GM19043 (cell line): ENCODE data around the gene SLC26A1.

Experiments used
- ATAC-seq: cut with Tn5 transposase; IDR thresholded peaks from one replicate; pipeline ENCODE4 v1.9.1; 2021; ENCODE audit warnings: low read depth; ENCODE audit not compliant: unreplicated experiment

Gene SLC26A1

DNA sequence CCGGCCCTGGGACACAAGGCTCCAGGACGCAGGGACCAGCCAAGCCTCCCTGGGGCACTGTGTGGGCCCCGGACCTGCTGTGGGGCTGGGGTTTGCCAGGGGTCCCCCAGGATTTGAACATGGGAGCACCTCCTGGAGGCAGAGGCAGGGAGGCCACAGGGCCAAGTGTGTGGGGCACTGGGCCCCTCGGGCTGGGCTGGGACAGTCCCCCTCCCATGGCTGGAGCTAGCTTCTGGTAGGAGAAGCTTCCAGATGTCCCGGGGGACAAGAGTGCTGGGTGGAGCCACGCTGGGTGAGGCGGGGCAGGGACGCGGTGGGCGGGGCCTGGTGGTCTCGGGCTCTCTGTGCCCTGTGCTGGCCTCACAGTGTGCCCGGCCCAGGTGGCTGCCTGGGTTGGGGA lies 36.8 kb upstream of the SLC26A1 start:
- no peak for ATAC-seq

DNA sequence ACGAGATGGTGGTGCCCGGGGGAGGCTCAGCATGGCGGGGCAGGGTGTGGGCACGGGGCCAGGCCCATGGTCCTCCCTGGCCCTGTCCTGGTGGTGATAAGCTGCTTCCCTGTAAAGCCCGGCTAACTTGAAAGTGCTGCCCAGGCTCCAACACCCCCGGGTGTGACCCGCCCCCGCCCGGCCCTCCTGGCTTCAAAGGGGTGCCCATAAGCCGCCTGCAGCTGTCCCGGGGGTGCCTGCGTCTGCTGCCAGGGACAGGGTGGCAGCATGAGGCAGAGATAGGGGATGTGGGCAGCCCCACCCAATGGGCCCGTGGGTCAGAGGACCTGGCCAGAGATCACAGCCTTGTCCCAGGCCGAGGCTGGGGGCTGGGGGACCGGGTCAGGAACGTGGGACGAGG lies 36.3 kb upstream of the SLC26A1 start:
- no peak for ATAC-seq

DNA sequence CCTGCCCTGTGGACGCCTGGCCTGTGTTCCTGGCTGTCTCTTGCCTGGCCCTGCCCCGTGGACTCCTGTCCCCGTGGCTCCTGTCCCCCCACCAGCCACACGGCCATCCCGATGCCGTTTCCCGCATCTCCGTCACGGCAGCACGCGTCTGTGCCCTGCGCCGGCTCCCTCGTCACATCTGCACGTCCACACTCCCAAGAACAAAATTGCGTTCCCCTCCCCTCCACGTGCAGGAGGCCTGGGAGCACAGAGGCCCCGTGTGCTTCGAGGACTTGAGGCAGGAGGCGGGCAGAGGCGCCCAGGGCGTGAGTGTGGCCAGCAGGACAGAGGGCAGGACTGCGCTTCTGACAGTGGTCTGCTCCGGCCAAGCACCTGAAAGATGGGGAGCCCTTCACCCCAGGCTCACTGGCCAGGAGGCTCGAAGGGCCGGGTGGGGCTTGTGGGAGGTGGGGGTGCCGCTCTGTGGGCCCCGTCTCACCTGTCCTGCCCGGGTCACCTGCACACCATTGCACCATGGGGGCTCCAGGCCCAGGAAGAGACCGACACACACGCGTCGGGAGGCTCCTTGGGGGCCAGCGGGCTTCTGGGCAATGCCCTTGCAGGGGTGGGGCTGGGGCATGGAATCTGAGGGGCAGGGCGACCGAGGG lies 35.5 kb upstream of the SLC26A1 start:
- ATAC-seq: no peak

DNA sequence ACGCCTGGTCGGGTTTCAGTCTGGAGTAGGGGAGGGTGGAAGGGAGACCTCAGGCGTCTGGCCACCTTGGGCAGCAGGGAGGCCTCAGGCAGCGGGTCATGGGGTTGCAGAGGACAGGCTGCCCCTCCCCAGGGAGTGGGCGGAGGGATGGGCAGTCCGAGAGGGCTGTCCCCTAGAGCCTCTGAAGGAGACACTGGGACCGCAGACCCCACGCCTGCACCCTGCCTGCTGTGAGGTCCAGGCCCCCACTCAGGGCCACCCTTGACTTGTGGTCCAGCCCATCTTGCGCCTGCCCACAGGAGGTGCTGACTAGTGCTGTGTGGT lies 34.7 kb upstream of the SLC26A1 start:
- no peak for ATAC-seq

DNA sequence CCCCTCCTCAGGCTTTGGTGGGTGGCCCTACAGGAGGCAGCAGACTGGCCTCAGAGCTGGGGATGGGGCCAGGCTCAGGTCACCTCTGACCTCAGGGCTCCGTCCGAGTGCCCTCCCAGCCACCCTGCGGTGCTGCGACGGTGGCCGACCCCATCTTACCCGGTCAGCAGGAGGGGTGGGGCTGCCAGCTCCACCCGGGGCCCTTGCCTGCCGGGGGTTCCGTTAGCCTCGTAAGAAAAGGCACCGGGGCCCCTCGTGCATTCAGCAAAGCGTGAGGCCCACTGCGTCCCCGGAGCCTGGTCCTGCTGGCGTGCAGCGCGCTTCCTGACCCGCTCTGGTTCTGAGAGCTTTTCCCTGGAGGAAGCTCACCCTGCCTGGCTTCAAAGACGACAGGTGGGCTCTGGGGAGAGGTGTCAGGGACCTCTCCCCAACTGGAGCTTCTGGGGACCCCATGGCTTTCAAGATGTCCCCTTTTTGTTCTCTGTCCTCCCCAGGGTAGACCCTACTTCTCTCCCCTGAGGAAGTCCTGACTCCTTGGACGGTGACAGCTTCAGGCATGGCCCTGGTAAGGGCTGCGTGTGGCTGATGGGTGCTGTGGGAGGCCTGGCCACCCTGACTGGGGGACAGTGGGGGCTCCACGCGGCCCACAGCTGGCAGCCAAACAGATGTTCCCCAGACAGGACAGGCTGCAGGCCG lies 34.2 kb upstream of the SLC26A1 start:
- ATAC-seq: no peak

- ATAC-seq: peak; percentile 51
Observed at GRCh38 chr4:1026115-1026514, 32.9 kb upstream of the SLC26A1 start.

GRCh38 chr4:1024882-1025545 lies 31.8 kb upstream of the SLC26A1 start:
- no peak for ATAC-seq

DNA sequence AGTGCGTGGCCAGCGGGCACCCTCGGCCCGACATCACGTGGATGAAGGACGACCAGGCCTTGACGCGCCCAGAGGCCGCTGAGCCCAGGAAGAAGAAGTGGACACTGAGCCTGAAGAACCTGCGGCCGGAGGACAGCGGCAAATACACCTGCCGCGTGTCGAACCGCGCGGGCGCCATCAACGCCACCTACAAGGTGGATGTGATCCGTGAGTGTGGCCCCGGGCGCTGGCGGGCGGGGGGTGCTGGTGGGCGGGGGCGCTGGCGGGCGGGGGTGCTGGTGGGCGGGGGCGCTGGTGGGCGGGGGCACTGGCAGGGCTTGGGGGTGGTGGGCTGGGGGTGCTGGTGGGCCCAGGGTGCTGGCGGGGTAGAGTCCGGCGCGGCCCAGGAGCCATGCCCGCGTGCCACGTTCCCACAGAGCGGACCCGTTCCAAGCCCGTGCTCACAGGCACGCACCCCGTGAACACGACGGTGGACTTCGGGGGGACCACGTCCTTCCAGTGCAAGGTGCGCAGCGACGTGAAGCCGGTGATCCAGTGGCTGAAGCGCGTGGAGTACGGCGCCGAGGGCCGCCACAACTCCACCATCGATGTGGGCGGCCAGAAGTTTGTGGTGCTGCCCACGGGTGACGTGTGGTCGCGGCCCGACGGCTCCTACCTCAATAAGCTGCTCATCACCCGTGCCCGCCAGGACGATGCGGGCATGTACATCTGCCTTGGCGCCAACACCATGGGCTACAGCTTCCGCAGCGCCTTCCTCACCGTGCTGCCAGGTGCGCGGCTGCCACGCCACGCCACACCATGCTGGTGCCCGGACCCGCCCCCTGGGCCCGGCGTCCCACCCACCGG lies 30.9 kb upstream of the SLC26A1 start:
- no peak for ATAC-seq

DNA sequence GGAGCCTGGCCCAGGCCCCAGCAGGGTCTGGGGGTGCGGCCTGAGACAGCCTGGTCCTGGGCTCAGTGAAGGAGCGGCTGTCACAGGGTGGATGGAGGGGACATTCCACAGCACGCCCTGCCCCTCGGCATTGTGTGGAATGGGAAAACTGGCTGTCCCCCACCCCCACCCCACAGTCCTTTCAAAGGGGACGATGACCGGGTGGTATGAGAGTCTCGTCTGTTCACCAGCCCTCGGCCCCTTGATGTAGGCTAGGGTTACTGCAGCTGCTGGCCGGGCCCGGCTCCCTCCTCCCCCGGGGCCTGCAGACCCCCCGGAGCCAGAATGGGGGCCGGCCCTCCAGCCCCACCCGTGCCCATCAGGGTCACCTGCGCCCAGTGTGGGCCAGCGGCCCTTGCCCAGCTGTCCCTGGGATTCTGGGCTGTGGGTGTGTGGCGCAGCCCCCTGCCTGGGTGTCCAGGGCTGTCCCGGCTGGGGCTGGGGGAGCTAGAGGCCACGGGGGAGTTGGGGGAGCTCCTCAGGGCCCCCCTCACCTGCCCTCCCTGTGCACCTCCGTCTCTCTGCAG lies 30.0 kb upstream of the SLC26A1 start:
- ATAC-seq: no peak

DNA sequence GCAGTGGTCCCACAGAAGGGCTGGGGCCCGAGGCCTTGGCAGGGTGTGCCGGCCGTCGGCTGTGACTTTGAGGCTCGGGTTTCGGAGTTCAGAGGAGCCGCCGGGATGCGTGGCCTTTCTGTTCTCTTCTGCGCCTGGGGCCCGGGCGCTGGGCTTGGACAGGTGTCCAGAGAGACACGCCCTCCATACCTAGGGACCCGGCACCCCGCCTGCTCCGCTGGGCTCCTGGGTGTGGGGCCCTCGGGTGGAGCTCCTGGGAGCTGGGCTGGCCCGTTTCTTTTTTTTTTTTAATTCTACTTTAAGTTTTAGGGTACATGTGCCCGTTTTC lies 29.5 kb upstream of the SLC26A1 start:
- no peak for ATAC-seq

DNA sequence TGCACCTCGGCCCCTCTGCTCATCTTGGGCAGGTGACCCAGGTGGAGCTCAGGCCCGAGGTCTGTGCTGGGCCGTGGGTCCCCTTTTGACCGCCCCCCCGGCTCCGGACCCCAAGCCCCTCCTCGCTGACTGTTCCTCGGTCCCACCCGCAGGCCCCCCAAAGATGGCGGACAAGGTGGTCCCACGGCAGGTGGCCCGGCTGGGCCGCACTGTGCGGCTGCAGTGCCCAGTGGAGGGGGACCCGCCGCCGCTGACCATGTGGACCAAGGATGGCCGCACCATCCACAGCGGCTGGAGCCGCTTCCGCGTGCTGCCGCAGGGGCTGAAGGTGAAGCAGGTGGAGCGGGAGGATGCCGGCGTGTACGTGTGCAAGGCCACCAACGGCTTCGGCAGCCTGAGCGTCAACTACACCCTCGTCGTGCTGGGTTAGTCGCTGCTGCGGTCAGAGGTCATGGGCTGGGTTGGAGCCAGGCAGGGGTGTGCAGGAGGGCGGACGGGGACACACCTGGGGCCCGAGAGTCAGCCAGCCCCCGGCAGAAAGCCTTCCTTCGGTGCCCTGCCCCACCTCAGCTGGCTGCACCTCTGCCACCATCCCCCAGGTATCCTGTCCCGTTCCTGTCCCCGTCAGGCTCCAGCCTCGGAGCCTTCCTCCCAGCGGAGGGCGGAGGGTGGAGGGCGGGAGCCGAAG lies 29.0 kb upstream of the SLC26A1 start:
- no peak for ATAC-seq

GRCh38 chr4:1021386-1022050 lies 28.3 kb upstream of the SLC26A1 start:
- peak; percentile 78 for ATAC-seq

- ATAC-seq: no peak
Observed at GRCh38 chr4:1019729-1020470, 26.7 kb upstream of the SLC26A1 start.

DNA sequence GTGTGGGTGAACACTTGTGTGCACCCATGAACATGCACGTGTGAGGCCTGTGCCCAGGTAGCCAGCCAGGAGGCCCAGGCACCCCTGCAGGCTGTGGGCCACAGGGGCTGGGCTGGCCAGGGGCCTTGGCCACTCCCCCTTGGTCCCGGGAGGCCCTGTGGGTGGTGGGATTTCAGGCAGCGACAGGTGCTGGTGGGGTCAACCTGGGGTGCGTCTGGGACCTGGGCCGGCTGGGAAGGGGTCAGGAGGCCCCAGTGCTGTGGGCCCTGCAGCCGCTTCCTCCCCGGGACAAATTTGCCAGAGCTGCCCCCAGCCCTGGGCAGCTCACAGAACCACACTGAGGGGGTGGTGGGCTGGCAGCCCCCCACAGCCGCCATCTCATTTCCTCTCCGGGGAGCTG lies 26.1 kb upstream of the SLC26A1 start:
- ATAC-seq: no peak

GRCh38 chr4:1018147-1019020 lies 25.2 kb upstream of the SLC26A1 start:
- no peak for ATAC-seq

GRCh38 chr4:1017706-1018105 lies 24.5 kb upstream of the SLC26A1 start:
- no peak for ATAC-seq

- ATAC-seq: no peak
Observed at GRCh38 chr4:1017211-1017610, 24.0 kb upstream of the SLC26A1 start.

DNA sequence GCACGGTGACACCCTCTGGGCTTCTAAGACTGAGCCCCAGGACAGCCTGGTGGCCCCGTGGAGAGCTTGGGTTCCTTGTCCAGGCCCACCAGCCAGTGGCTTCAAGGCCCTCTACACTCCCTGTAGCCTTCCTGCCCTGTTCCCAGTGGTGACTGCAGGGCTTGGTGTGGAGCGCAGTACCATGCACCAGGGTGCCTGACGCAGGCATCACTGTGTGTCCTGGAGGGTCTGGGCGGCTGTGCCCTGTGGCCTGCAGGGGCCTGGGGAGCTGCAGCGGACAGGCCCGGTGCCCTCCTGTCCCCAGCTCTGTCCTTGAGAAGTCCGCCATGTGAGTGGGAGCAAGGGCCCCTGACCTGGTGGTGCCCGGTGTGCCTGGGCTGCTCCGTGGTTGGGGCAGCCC lies 22.5 kb upstream of the SLC26A1 start:
- ATAC-seq: no peak
